ENCODE results near the gene GRIK3. TPM values are rescaled to one million over a fixed set of nuclear protein-coding genes. Genes with fewer than 3 reads are reported as not detected.

GRIK3 gene
- total RNA-seq, 4 donors from 2014 or later, result 0.75 to 9.8 (median 1.2) TPM

DNA sequence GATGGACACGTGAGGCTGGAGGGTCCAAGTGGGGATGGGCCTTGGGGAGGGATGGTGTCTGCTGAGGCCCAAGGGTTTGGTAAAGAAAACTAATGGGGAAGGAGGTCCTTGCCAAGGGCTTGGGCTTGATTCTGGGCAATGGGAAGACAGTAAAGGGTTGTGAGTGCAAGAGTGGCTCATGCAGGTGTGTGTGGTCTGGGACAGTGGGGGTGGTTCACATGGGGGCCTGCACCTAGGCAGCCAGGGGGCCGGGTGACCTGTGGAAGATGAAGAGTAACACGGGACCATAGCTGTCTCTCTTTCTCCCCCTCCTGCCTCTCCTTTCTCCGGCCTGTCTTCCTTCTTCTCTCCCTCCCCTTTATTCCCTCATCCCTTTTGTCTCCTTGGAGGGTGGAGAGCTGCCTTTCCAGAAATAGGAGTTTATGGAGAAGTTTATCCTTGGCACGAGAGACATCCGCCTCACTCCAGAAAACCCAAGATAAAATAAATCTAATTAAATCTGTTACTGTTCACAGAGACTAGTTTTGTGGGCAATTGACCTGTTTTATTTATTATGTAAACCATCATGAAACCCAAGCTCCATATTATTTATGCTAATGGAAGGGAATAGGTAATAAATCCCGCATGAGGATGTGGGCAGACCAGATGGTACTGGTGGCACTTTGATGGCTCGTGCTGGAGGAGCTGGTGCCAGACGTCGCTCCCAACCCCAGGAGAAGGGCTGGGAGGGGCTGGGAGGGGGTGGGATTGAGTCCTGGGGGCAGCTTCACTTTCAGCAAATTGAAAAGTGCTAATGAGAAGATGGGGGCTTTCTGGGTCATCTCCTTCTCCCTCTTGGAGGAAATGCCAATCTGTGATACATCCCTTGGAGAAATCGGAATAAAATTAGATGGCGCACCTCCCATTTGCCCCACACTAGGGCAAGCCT, 278.7 kb downstream of the GRIK3 start:
- in situ Hi-C loops (cut with MboI; ENCODE audit: low pct_ligation_motif_present in 1 of 4, low pct_unique_long_range_greater_than_20kb in 1 of 4, low sequenced_read_pairs in 3 of 4) (no loop called here), intact Hi-C loops (cut with DNase I; ENCODE audit: low total_unique reads) (no loop called here)
- DNase-seq, result no peak
- TF ChIP-seq EP300 (IDR thresholded peaks at IDR 0.05; ENCODE audit: low read depth) (no peak), CTCF (IDR thresholded peaks at IDR 0.05) (no peak), POLR2A (IDR thresholded peaks at IDR 0.05) (no peak), POLR2AphosphoS5 (IDR thresholded peaks at IDR 0.05) (no peak)
- 55 to 62% methylated on average over 2 to 12 of the region's 12 CpGs for WGBS, 2 donors (ENCODE audit: low coverage in 1 of 2)
- Histone ChIP-seq H3K27me3 (no peaks in the 10 kb centered on the region), H3K36me3 (no peaks in the 10 kb centered on the region), H3K27ac (no peak overlapping the region), H3K4me3 (no peak overlapping the region), H3K4me1 (no peaks in the 10 kb centered on the region), H3K9me3 (no peaks in the 10 kb centered on the region)

DNA sequence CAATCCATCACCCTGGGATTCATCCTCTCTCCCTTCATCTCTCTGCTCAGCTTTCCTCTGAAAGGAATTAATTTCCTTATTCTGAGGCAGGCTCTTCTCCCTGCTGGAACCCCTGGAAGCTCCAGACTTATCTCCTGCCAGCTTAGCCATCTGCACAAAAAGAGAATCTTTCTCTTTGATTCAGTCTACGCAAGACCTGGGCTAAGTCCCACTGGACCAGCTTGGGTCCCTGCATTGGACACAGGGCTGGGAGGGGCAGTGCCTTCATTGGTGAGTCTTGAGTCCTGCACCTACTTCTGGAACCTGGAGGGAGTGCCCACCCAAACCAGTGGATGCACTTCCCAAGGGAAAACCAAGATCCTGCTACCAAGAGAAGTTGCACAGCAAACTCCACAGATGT, 279.9 kb downstream of the GRIK3 start:
- no peaks in the 10 kb centered on the region for H3K4me1 ChIP-seq
- H3K27ac ChIP-seq, result no peak overlapping the region
- no peak for DNase-seq
- TF ChIP-seq CTCF (IDR thresholded peaks at IDR 0.05) (no peak), POLR2A (IDR thresholded peaks at IDR 0.05) (no peak), POLR2AphosphoS5 (IDR thresholded peaks at IDR 0.05) (no peak), EP300 (IDR thresholded peaks at IDR 0.05; ENCODE audit: low read depth) (no peak)
- no peaks in the 10 kb centered on the region for H3K9me3 ChIP-seq
- no peak overlapping the region for H3K4me3 ChIP-seq
- in situ Hi-C loops (cut with MboI; ENCODE audit: low pct_ligation_motif_present in 1 of 4, low pct_unique_long_range_greater_than_20kb in 1 of 4, low sequenced_read_pairs in 3 of 4) (no loop called here), intact Hi-C loops (cut with DNase I; ENCODE audit: low total_unique reads) (no loop called here)
- H3K36me3 ChIP-seq, result no peaks in the 10 kb centered on the region
- 100% methylated on average over 1 of the region's 1 CpG; no CpG with 5 or more reads in 1 of the 2 donors for WGBS, 2 donors (ENCODE audit: low coverage in 1 of 2)
- no peaks in the 10 kb centered on the region for H3K27me3 ChIP-seq

DNA sequence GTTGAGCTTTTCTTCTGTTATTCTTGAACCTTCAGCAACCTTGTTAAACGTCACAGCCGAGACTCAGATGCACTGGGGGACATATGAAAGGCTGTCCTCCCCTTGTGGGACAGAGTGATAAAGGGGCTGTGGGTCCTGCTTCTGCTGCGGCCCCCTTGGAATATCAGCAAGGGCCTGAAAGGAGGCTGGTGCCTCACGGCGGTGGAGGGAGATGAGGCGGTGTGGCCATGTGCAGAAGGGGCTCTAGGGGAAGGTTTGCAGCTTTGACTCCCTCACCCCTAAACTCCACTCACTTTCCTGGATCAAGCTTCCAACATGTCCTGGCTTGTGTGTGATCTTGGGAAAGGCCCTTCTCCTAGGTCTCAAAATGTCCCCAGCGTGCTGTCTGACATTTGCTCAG, 280.9 kb downstream of the GRIK3 start:
- Histone ChIP-seq H3K4me1 (no peaks in the 10 kb centered on the region), H3K9me3 (no peaks in the 10 kb centered on the region), H3K27me3 (peaks cover 3% of the 10 kb centered on the region), H3K4me3 (no peak overlapping the region), H3K27ac (no peak overlapping the region), H3K36me3 (no peaks in the 10 kb centered on the region)
- in situ Hi-C loops (cut with MboI; ENCODE audit: low pct_ligation_motif_present in 1 of 4, low pct_unique_long_range_greater_than_20kb in 1 of 4, low sequenced_read_pairs in 3 of 4), result no loop called here
- no peak for DNase-seq
- TF ChIP-seq EP300 (IDR thresholded peaks at IDR 0.05; ENCODE audit: low read depth) (no peak), POLR2A (IDR thresholded peaks at IDR 0.05) (no peak), POLR2AphosphoS5 (IDR thresholded peaks at IDR 0.05) (no peak), CTCF (IDR thresholded peaks at IDR 0.05) (no peak)
- intact Hi-C loops (cut with DNase I; ENCODE audit: low total_unique reads), result no loop called here
- 88% methylated on average over 7 of the region's 7 CpGs; no CpG with 5 or more reads in 1 of the 2 donors for WGBS, 2 donors (ENCODE audit: low coverage in 1 of 2)

- Histone ChIP-seq H3K4me1 (no peaks in the 10 kb centered on the region), H3K36me3 (no peaks in the 10 kb centered on the region), H3K9me3 (no peaks in the 10 kb centered on the region), H3K27me3 (peaks cover 3% of the 10 kb centered on the region), H3K4me3 (no peak overlapping the region), H3K27ac (no peak overlapping the region)
- in situ Hi-C loops (cut with MboI; ENCODE audit: low pct_ligation_motif_present in 1 of 4, low pct_unique_long_range_greater_than_20kb in 1 of 4, low sequenced_read_pairs in 3 of 4) (no loop called here), intact Hi-C loops (cut with DNase I; ENCODE audit: low total_unique reads) (no loop called here)
- no peak for TF ChIP-seq CTCF (IDR thresholded peaks at IDR 0.05)
- no peak for TF ChIP-seq POLR2AphosphoS5 (IDR thresholded peaks at IDR 0.05)
- TF ChIP-seq EP300 (IDR thresholded peaks at IDR 0.05; ENCODE audit: low read depth), result no peak
- TF ChIP-seq POLR2A (IDR thresholded peaks at IDR 0.05), result no peak
- WGBS, 2 donors (ENCODE audit: low coverage in 1 of 2), result 68% methylated on average over 6 of the region's 6 CpGs; no CpG with 5 or more reads in 1 of the 2 donors
- no peak for DNase-seq
Measured at GRCh38 chr1:36752891-36753361, 281.4 kb downstream of the GRIK3 start.
